ENCODE data around the gene ERCC1.
A peak's percentile ranks its signal among the peaks of the same experiment; 100 is the strongest.

Gene ERCC1

GRCh38 chr19:45423589-45424190, at the start of gene ERCC1:
Gene ERCC1 (minus strand): TSS chr19:45423917. CDS start chr19:45423374, 543 bp downstream.
- DNase-seq (ENCODE audit: low read depth in 2 of 2): peak in 1 of 2 donors; percentile 50

- DNase-seq (ENCODE audit: low read depth in 2 of 2): no peak
Measured at GRCh38 chr19:45473367-45473681, 49.6 kb upstream of the ERCC1 start.

- no peak for DNase-seq (ENCODE audit: low read depth in 2 of 2)
Measured at GRCh38 chr19:45472563-45473366, 49.0 kb upstream of the ERCC1 start.

- no peak for DNase-seq (ENCODE audit: low read depth in 2 of 2)
Measured at GRCh38 chr19:45471931-45472562, 48.3 kb upstream of the ERCC1 start.

- no peak for DNase-seq (ENCODE audit: low read depth in 2 of 2)
Measured at GRCh38 chr19:45471111-45471930, 47.6 kb upstream of the ERCC1 start.

- DNase-seq (ENCODE audit: low read depth in 2 of 2): no peak
Measured at GRCh38 chr19:45470762-45471081, 47.0 kb upstream of the ERCC1 start.

GRCh38 chr19:45469945-45470761, 46.4 kb upstream of the ERCC1 start:
- DNase-seq (ENCODE audit: low read depth in 2 of 2): no peak

GRCh38 chr19:45469132-45469944, 45.6 kb upstream of the ERCC1 start:
- peak; percentile 81 to 84 for DNase-seq (ENCODE audit: low read depth in 2 of 2)

GRCh38 chr19:45468803-45469131, 45.0 kb upstream of the ERCC1 start:
- DNase-seq (ENCODE audit: low read depth in 2 of 2): no peak

GRCh38 chr19:45468159-45468651, 44.5 kb upstream of the ERCC1 start:
- no peak for DNase-seq (ENCODE audit: low read depth in 2 of 2)

- DNase-seq (ENCODE audit: low read depth in 2 of 2): peak; percentile 92 to 93
Measured at GRCh38 chr19:45467456-45468158, 43.9 kb upstream of the ERCC1 start, which contains the start of gene FOSB. Gene FOSB (plus strand): TSS chr19:45467996. CDS start chr19:45468587, 591 bp downstream.

GRCh38 chr19:45467115-45467455, 43.4 kb upstream of the ERCC1 start:
- DNase-seq (ENCODE audit: low read depth in 2 of 2): no peak

GRCh38 chr19:45464852-45465441, 41.2 kb upstream of the ERCC1 start:
- DNase-seq (ENCODE audit: low read depth in 2 of 2): no peak

GRCh38 chr19:45464274-45464673, 40.6 kb upstream of the ERCC1 start:
- DNase-seq (ENCODE audit: low read depth in 2 of 2): no peak

- no peak for DNase-seq (ENCODE audit: low read depth in 2 of 2)
Measured at GRCh38 chr19:45463241-45463640, 39.5 kb upstream of the ERCC1 start.

GRCh38 chr19:45462174-45462573, 38.5 kb upstream of the ERCC1 start:
- DNase-seq (ENCODE audit: low read depth in 2 of 2): no peak

GRCh38 chr19:45460807-45461347, 37.2 kb upstream of the ERCC1 start:
- no peak for DNase-seq (ENCODE audit: low read depth in 2 of 2)

- no peak for DNase-seq (ENCODE audit: low read depth in 2 of 2)
Measured at GRCh38 chr19:45457776-45458175, 34.1 kb upstream of the ERCC1 start.

- DNase-seq (ENCODE audit: low read depth in 2 of 2): no peak
Measured at GRCh38 chr19:45456500-45456815, 32.7 kb upstream of the ERCC1 start.

Measured in stimulated activated CD8-positive, alpha-beta memory T cell treated with anti-CD3 and anti-CD28 coated beads, Interleukin-7, amount 100 ng/mL, for 1 hour (primary cell).